Spleen (tissue), 11 donors: ENCODE results near the gene DEPDC7. TPM values are rescaled to one million over a fixed set of nuclear protein-coding genes. Genes with fewer than 3 reads are reported as not detected.

Experiments
- DNase-seq: peaks from one replicate; pipeline ENCODE4 v3.0.0-alpha.2; 2020
- H3K27ac ChIP-seq, 8 donors: fragments of 200-600 bp; sonication (generic) in 7 of 8; 1 replicate in 4 of 8; 2 replicates in 4 of 8; pipeline versions ENCODE4 v1.5.0 to v1.8.0; 2016 to 2021; ENCODE audit warnings: inconsistent platforms in 4 of 8, mild to moderate bottlenecking in 4 of 8, moderate library complexity in 1 of 8
- H3K27me3 ChIP-seq, 7 donors: fragments of 200-600 bp; sonication (generic) in 6 of 7; replicated peaks in 1 of 7; 1 replicate in 4 of 7; 2 replicates in 3 of 7; pipeline versions ENCODE4 v1.5.0 to v1.8.0; 2016 to 2021; ENCODE audit warnings: inconsistent platforms in 3 of 7, mild to moderate bottlenecking in 1 of 7
- H3K36me3 ChIP-seq, 6 donors: fragments of 200-600 bp; sonication (generic) in 5 of 6; 1 replicate in 4 of 6; 2 replicates in 2 of 6; pipeline versions ENCODE4 v1.5.0 to v1.8.0; 2016 to 2021; ENCODE audit warnings: inconsistent platforms in 2 of 6
- H3K4me1 ChIP-seq, 6 donors: fragments of 200-600 bp; sonication (generic) in 5 of 6; 1 replicate in 3 of 6; 2 replicates in 3 of 6; pipeline versions ENCODE4 v1.5.0 to v1.8.0; 2016 to 2021; ENCODE audit warnings: inconsistent platforms in 3 of 6
- H3K4me3 ChIP-seq, 8 donors: fragments of 200-600 bp; sonication (generic) in 7 of 8; 1 replicate in 4 of 8; 2 replicates in 4 of 8; pipeline versions ENCODE4 v1.5.0 to v1.8.0; 2016 to 2021; ENCODE audit warnings: inconsistent platforms in 4 of 8, mild to moderate bottlenecking in 4 of 8, moderate library complexity in 2 of 8
- H3K9me3 ChIP-seq, 8 donors: fragments of 200-600 bp; sonication (generic) in 7 of 8; 1 replicate in 4 of 8; 2 replicates in 4 of 8; pipeline versions ENCODE4 v1.5.0 to v1.8.0; 2016 to 2021; ENCODE audit warnings: inconsistent platforms in 4 of 8
- POLR2A ChIP-seq, 3 donors: fragments of 450-650 bp; IDR thresholded peaks; one replicate each; pipeline ENCODE4 v1.5.1; 2017; ENCODE audit warnings: antibody characterized with exemption in 3 of 3, mild to moderate bottlenecking in 1 of 3
- POLR2AphosphoS5 ChIP-seq, 3 donors: sonication (generic); formaldehyde crosslinking; IDR thresholded peaks; one replicate each; pipeline ENCODE4 v1.5.1; 2017; ENCODE audit warnings: antibody characterized with exemption in 3 of 3
- WGBS, 5 donors: extraction: QIAGEN DNeasy Blood & Tissue Kit in 3 of 5; methylation state at CpG; one replicate each; pipeline versions ENCODE4 v1.1.5 to v1.1.7; 2013 to 2018; 5-methylcytosine and 5-hydroxymethylcytosine counted together
- intact Hi-C: fragments of 100-400 bp; cut with DNase I; formaldehyde crosslinking; loops from one replicate; pipeline ENCODE4 v1.15.0; 2023; ENCODE audit warnings: low total_unique reads
- polyA plus RNA-seq, 3 donors: library from polyadenylated mRNA; stranded (reverse); fragments of 200-250 nt; gene quantifications; one replicate each; pipeline ENCODE4 v1.2.1, GENCODE V29; 2013
- total RNA-seq, 7 donors: library from RNA; depleted of rRNA in 3 of 7; stranded (reverse); fragments of >200 nt in 3 of 7; fragmentation: NEBNext Ultra II Directional in 4 of 7; extraction: Animal tissue kit (Norgen Biotek cat#: 25700) in 4 of 7; gene quantifications; one replicate each; pipeline versions ENCODE4 v1.1.0 to v1.2.1, GENCODE V29; 2016 to 2021
- TF ChIP-seq, protein P1 (sequence below), 11 experiments: fragments of 200-600 bp in 7 of 11; fragments of 450-650 bp in 4 of 11; sonication (generic) in 4 of 11; IDR thresholded peaks in 8 of 11; conservative IDR thresholded peaks in 3 of 11; 1 replicate in 7 of 11; 2 replicates in 4 of 11; pipeline versions ENCODE4 v1.4.0 to v1.8.0; 2016 to 2021; ENCODE audit warnings: antibody characterized with exemption in 11 of 11, inconsistent platforms in 4 of 11, mild to moderate bottlenecking in 1 of 11
- donor health status: healthy with polysubstance abuse.
- donor health status: DM: no; HTN: no; CAD: no; lungs with moderate emphysema.
- donor health status: DM: no; HTN: no; CAD: no.
- donor health status: Bipolar disorder and iron deficiency.
- donor health status: healthy.
- donor health status: DM: no; HTN: no; CAD: no.
- donor health status: DM: yes; HTN: yes; CAD: no.

The DEPDC7 gene
- total and polyA plus RNA-seq, 10 donors: 0.30 to 0.88 (median 0.54) TPM; not detected in 3

DNA sequence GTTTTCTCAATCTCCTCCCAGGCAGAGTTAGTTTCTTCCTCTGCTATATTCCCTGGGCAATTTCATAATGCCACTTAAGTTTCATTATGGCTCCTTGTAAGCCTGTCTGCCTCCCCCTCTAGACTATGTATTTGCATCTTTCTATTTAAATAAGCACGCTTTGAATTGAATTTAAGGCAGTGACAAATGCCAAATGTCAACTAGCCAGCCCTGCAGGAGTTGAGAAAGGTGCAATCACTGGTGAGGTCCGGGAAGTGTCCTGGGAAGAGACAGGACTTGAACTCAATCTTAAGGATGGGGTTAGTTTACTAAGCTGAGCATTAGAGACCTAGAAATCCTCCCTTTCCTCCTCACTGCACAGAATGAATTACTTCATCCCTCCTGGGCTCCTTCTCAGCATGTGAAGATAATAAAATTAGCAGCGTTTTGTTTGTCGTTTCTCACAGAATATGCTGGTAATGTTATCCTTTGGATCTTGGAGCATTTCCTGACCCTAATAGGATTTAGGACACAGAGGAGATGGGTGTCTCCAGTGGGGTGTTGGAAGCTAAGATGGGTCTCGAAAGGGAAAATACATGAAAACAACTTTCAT lies 25.3 kb downstream of the DEPDC7 start:
- TF ChIP-seq POLR2AphosphoS5 (IDR thresholded peaks at IDR 0.05): no peak
- no peak for TF ChIP-seq POLR2A (IDR thresholded peaks at IDR 0.05)
- TF ChIP-seq, protein P1, sequence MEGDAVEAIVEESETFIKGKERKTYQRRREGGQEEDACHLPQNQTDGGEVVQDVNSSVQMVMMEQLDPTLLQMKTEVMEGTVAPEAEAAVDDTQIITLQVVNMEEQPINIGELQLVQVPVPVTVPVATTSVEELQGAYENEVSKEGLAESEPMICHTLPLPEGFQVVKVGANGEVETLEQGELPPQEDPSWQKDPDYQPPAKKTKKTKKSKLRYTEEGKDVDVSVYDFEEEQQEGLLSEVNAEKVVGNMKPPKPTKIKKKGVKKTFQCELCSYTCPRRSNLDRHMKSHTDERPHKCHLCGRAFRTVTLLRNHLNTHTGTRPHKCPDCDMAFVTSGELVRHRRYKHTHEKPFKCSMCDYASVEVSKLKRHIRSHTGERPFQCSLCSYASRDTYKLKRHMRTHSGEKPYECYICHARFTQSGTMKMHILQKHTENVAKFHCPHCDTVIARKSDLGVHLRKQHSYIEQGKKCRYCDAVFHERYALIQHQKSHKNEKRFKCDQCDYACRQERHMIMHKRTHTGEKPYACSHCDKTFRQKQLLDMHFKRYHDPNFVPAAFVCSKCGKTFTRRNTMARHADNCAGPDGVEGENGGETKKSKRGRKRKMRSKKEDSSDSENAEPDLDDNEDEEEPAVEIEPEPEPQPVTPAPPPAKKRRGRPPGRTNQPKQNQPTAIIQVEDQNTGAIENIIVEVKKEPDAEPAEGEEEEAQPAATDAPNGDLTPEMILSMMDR (IDR thresholded peaks at IDR 0.05 in 8 of 11, conservative IDR thresholded peaks at IDR 0.05 in 3 of 11): no peak
- peaks cover 0 to 24% (median 0%) of the 10 kb centered on the region in 6 donors for H3K36me3 ChIP-seq
- no peaks in the 10 kb centered on the region for H3K27me3 ChIP-seq
- 65 to 80% (median 71%) methylated on average over 5 of the region's 5 CpGs for WGBS, 5 donors
- peaks cover 5 to 48% (median 15%) of the 10 kb centered on the region in 6 donors for H3K4me1 ChIP-seq
- peak overlapping the region in 4 of 8 donors; percentile 82 to 99 (median 88) for H3K4me3 ChIP-seq
- no peak for DNase-seq
- intact Hi-C loops: no loop called here
- peak overlapping the region in 3 of 8 donors; percentile 92 to 98 (median 98) for H3K27ac ChIP-seq
- no peaks in the 10 kb centered on the region for H3K9me3 ChIP-seq

DNA sequence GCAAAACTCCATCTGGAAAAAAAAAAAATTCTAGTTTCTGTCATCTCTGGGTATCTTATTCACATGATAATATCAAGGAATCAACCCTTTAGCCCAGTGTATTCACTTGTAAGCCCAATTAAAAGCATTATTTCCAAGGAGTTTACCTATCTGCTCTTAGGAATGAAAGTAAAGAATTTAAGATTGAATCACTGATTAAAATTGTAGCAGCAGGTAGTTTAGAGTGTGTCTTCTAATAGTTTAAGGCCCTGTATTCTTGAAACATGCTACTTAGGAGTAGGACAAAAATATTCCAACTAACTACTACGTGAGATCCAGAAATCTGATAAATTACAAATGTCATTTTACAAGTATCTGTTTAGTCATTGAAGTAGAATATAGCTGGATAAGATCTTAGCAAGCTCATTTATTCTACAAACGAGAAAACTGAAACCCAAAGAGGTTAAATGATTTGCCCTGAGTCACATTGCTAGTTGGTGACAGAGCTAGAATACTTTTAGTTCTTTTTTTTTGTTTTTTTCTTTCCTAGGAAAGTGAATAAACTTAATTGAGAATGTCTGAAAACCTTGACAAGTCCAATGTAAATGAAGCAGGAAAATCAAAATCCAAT lies 27.6 kb downstream of the DEPDC7 start:
- Histone ChIP-seq H3K27me3 (no peaks in the 10 kb centered on the region), H3K9me3 (no peaks in the 10 kb centered on the region), H3K4me3 (no peak overlapping the region), H3K27ac (no peak overlapping the region), H3K36me3 (peaks cover 0 to 42% (median 0%) of the 10 kb centered on the region in 6 donors), H3K4me1 (peaks cover 5 to 53% (median 16%) of the 10 kb centered on the region in 6 donors)
- TF ChIP-seq POLR2AphosphoS5 (IDR thresholded peaks at IDR 0.05) (no peak), POLR2A (IDR thresholded peaks at IDR 0.05) (no peak)
- TF ChIP-seq, protein P1 (IDR thresholded peaks at IDR 0.05 in 8 of 11, conservative IDR thresholded peaks at IDR 0.05 in 3 of 11): no peak
- intact Hi-C loops: no loop called here
- 58 to 71% (median 68%) methylated on average over 2 of the region's 2 CpGs for WGBS, 5 donors
- DNase-seq: no peak

GRCh38 chr11:33044285-33044756 lies 28.6 kb downstream of the DEPDC7 start:
- 94 to 95% (median 94%) methylated on average over 4 of the region's 4 CpGs for WGBS, 5 donors

More at GRCh38 chr11:33044285-33044756, 28.6 kb downstream of the DEPDC7 start:
- Histone ChIP-seq H3K27me3 (no peaks in the 10 kb centered on the region), H3K4me3 (no peak overlapping the region), H3K27ac (no peak overlapping the region), H3K36me3 (peaks cover 0 to 47% (median 0%) of the 10 kb centered on the region in 6 donors), H3K9me3 (no peaks in the 10 kb centered on the region), H3K4me1 (peaks cover 5 to 57% (median 17%) of the 10 kb centered on the region in 6 donors)
- intact Hi-C loops: no loop called here
- DNase-seq: no peak
- TF ChIP-seq POLR2AphosphoS5 (IDR thresholded peaks at IDR 0.05) (no peak), POLR2A (IDR thresholded peaks at IDR 0.05) (no peak)
- TF ChIP-seq, protein P1 (IDR thresholded peaks at IDR 0.05 in 8 of 11, conservative IDR thresholded peaks at IDR 0.05 in 3 of 11): no peak
